ENCODE measurements around the gene GNAT3. TPM values are rescaled to one million over a fixed set of nuclear protein-coding genes. Genes with fewer than 3 reads are reported as not detected.

GNAT3 gene
- total RNA-seq, 1 donor from 2014 or later: not detected

DNA sequence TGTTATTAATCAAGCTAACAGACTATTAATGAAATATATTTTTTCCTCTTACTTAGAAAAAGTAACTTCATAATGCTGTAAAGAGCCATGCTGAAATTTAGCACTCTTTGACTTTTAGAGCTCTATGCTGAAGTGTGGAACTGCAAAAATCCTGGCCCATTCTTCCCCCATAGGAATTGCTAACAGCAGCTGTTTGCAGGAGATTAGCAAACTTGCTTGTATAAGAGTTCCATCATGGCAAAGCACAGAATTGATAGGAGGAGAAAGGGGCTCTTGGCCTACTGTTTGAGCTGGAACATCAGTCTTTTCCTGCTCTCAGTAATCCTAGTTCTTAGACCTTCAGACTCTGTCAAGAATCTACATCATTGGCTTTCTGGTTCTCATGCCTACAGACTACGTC lies 18.3 kb upstream of the GNAT3 start:
- Histone ChIP-seq H3K36me3 (no peaks in the 10 kb centered on the region), H3K4me1 (no peaks in the 10 kb centered on the region), H3K27me3 (no peaks in the 10 kb centered on the region), H3K9me3 (no peaks in the 10 kb centered on the region), H3K27ac (no peak overlapping the region), H3K4me3 (no peak overlapping the region)
- TF ChIP-seq, protein P1, sequence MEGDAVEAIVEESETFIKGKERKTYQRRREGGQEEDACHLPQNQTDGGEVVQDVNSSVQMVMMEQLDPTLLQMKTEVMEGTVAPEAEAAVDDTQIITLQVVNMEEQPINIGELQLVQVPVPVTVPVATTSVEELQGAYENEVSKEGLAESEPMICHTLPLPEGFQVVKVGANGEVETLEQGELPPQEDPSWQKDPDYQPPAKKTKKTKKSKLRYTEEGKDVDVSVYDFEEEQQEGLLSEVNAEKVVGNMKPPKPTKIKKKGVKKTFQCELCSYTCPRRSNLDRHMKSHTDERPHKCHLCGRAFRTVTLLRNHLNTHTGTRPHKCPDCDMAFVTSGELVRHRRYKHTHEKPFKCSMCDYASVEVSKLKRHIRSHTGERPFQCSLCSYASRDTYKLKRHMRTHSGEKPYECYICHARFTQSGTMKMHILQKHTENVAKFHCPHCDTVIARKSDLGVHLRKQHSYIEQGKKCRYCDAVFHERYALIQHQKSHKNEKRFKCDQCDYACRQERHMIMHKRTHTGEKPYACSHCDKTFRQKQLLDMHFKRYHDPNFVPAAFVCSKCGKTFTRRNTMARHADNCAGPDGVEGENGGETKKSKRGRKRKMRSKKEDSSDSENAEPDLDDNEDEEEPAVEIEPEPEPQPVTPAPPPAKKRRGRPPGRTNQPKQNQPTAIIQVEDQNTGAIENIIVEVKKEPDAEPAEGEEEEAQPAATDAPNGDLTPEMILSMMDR (IDR thresholded peaks at IDR 0.05): no peak
- TF ChIP-seq POLR2A (IDR thresholded peaks at IDR 0.05) (no peak), POLR2AphosphoS5 (IDR thresholded peaks at IDR 0.05; ENCODE audit: insufficient read depth in 1 of 2, low read depth in 1 of 2) (no peak)
- no peak for DNase-seq (ENCODE audit: extremely low spot score in 2 of 2)
- intact Hi-C loops (cut with DNase I): no loop called here

DNA sequence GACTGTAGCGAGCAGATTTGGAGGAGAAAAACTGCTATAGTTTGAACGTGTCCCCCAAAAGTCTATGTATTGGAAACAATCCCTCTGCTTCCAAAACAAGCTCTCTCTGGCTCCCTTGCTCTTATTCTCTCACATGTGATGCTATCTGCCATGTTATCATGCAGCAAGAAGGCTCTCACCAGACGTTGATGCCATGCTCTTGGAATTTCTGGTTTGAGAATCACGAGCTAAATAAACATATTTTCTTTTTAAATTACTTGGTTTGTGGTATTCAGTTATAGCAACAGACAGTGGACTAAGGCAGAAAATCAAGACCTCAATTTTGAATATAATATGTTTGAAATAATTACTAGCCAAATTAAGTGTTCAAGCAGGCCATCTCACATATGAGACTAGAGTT lies 17.5 kb upstream of the GNAT3 start:
- H3K36me3 ChIP-seq: no peaks in the 10 kb centered on the region
- intact Hi-C loops (cut with DNase I): no loop called here
- no peaks in the 10 kb centered on the region for H3K4me1 ChIP-seq
- H3K4me3 ChIP-seq: no peak overlapping the region
- DNase-seq (ENCODE audit: extremely low spot score in 2 of 2): no peak
- TF ChIP-seq POLR2A (IDR thresholded peaks at IDR 0.05) (no peak), POLR2AphosphoS5 (IDR thresholded peaks at IDR 0.05; ENCODE audit: insufficient read depth in 1 of 2, low read depth in 1 of 2) (no peak)
- TF ChIP-seq, protein P1 (IDR thresholded peaks at IDR 0.05): no peak
- no peaks in the 10 kb centered on the region for H3K9me3 ChIP-seq
- H3K27me3 ChIP-seq: no peaks in the 10 kb centered on the region
- no peak overlapping the region for H3K27ac ChIP-seq

DNA sequence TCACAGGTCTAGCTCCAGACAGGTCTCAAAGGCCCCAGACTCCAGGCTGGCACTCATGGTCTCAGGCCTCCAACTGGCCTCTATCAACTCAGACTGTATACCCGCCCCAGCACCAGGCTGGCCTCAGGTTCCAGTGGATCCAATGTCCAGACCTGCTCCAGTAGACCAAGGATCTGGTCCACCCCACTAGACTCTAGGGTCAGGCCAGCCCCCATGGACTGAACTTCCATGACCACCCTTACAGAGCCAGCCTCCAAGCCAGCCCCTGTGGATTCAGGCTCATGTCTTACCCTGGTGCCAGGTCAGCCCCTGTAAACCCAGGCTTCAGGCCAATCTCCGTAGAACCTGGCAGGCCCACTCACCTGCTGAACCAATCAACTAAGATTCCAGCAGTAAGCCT lies 16.8 kb upstream of the GNAT3 start:
- H3K27ac ChIP-seq: no peak overlapping the region
- H3K36me3 ChIP-seq: no peaks in the 10 kb centered on the region
- TF ChIP-seq POLR2AphosphoS5 (IDR thresholded peaks at IDR 0.05; ENCODE audit: insufficient read depth in 1 of 2, low read depth in 1 of 2) (no peak), POLR2A (IDR thresholded peaks at IDR 0.05) (no peak)
- TF ChIP-seq, protein P1 (IDR thresholded peaks at IDR 0.05): no peak
- H3K4me1 ChIP-seq: no peaks in the 10 kb centered on the region
- no peaks in the 10 kb centered on the region for H3K27me3 ChIP-seq
- no peaks in the 10 kb centered on the region for H3K9me3 ChIP-seq
- H3K4me3 ChIP-seq: no peak overlapping the region
- DNase-seq (ENCODE audit: extremely low spot score in 2 of 2): no peak
- intact Hi-C loops (cut with DNase I): no loop called here

DNA sequence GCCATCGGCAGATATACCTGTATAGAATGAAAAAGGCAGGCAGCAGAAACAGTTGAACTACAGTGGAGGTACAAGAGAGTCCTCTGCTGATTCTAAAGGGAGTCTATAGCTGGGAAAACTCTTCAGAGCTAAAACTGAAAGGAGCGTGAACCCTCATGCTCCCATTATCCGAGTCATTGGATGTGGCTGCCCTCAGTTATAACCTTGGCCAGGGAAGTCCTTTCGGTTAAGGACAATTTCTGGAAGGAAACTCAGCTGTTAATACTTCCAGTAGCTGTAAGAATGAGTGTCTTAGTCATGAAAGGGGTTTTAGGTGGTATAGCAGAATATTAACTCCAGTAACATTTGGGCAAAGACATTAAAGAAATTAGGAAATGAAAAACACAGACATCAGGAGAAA lies 14.6 kb upstream of the GNAT3 start:
- Histone ChIP-seq H3K27ac (no peak overlapping the region), H3K4me1 (no peaks in the 10 kb centered on the region), H3K27me3 (no peaks in the 10 kb centered on the region), H3K4me3 (no peak overlapping the region), H3K36me3 (no peaks in the 10 kb centered on the region), H3K9me3 (no peaks in the 10 kb centered on the region)
- no peak for DNase-seq (ENCODE audit: extremely low spot score in 2 of 2)
- intact Hi-C loops (cut with DNase I): no loop called here
- TF ChIP-seq POLR2AphosphoS5 (IDR thresholded peaks at IDR 0.05; ENCODE audit: insufficient read depth in 1 of 2, low read depth in 1 of 2) (no peak), POLR2A (IDR thresholded peaks at IDR 0.05) (no peak)
- TF ChIP-seq, protein P1 (IDR thresholded peaks at IDR 0.05): no peak

DNA sequence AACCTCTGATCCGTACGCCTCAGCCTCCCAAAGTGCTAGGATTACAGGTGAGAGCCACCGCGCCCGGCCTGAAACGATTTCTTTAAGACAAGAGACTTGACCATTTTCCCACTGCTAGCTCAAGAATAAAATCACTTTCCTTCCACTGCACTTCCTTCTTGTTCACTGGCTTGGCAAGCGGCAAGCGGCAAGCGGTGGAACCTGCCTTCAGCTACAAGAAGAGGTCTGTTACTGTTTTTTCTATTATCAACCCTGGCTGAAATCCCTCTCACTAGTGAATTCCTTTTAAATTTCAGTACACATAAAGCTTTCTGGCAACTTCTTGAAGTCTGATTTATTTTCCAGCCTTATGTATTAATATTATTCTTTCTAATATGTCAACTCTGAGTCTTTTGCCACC lies 12.8 kb upstream of the GNAT3 start:
- TF ChIP-seq, protein P1 (IDR thresholded peaks at IDR 0.05): no peak
- no peak for TF ChIP-seq POLR2AphosphoS5 (IDR thresholded peaks at IDR 0.05; ENCODE audit: insufficient read depth in 1 of 2, low read depth in 1 of 2)
- no peak for TF ChIP-seq POLR2A (IDR thresholded peaks at IDR 0.05)
- no peaks in the 10 kb centered on the region for H3K36me3 ChIP-seq

More for the DNA sequence above, 12.8 kb upstream of the GNAT3 start:
- H3K27me3 ChIP-seq: no peaks in the 10 kb centered on the region
- no peaks in the 10 kb centered on the region for H3K4me1 ChIP-seq
- H3K4me3 ChIP-seq: no peak overlapping the region
- no peaks in the 10 kb centered on the region for H3K9me3 ChIP-seq
- DNase-seq (ENCODE audit: extremely low spot score in 2 of 2): no peak
- no peak overlapping the region for H3K27ac ChIP-seq
- intact Hi-C loops (cut with DNase I): no loop called here

Measured in vagina (tissue), 2 donors.